ENCODE results near the gene CCDC167.

The CCDC167 gene

DNA sequence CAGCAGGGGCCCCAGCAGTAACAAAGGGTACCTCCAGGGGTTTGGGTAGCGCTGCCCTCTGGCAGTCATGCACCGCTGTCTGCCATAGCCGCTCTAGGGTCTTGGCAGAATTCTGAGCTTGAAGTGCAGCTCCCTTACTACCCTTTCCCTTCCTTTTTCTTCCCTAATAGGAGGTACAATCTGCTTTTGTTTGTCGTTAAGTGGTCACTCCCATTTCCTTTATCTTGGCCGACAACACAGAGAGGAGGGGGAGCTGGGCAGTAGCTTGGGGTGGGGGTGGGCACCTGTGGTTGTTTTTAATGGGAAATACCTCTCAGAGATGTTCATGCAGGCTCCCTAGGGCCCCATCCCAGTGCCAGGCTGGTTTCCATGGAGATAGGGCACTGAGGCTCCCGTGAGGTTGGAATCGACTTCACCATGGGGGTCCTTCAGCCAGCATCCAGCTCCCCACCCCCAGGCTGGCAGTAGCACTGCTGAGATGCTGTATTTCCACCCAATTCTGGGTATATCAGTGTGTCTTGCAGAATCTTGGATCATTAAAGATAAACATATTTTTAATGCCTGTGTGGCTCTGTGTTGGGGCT, 18.6 kb downstream of the CCDC167 start:
- Mint-ChIP-seq H3K4me1 (peaks cover 4% of the 10 kb centered on the region), H3K27ac (peak overlapping the region; percentile 79), H3K4me3 (no peak overlapping the region), H3K27me3 (no peaks in the 10 kb centered on the region), H3K9me3 (no peaks in the 10 kb centered on the region), H3K36me3 (peaks cover 3% of the 10 kb centered on the region)

DNA sequence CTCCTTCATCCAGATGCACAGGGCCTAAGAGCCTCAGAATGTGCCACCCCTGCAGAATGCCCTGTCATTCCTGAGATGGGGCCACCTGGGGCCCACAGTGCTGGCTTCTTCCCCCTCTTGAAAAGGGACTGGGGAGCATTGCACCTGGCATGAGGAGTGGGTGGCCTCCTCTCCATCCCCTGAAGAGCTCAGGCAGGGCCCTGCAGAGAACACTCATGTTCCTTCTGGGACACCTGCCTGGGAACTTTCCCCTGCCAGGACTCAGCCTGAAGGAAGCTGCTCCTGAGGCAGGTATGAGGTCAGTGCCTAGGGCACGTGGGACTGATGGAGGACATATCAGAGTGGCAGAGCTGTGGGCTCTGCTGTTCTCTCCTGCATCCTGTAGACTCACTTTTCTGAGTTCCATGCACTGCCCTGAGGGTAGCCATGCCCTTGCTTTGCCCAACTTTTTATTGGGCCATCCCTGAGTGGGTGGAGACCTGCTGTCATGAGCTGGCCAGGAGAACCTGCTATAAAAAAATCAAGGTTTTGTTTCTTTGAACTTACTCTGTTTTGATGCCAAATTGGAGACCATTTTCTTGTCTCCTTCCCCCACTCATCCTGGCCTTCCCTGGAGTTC, 19.5 kb downstream of the CCDC167 start:
- Mint-ChIP-seq H3K27ac (no peak overlapping the region), H3K27me3 (no peaks in the 10 kb centered on the region), H3K36me3 (peaks cover 3% of the 10 kb centered on the region), H3K4me3 (no peak overlapping the region), H3K4me1 (no peaks in the 10 kb centered on the region), H3K9me3 (no peaks in the 10 kb centered on the region)

DNA sequence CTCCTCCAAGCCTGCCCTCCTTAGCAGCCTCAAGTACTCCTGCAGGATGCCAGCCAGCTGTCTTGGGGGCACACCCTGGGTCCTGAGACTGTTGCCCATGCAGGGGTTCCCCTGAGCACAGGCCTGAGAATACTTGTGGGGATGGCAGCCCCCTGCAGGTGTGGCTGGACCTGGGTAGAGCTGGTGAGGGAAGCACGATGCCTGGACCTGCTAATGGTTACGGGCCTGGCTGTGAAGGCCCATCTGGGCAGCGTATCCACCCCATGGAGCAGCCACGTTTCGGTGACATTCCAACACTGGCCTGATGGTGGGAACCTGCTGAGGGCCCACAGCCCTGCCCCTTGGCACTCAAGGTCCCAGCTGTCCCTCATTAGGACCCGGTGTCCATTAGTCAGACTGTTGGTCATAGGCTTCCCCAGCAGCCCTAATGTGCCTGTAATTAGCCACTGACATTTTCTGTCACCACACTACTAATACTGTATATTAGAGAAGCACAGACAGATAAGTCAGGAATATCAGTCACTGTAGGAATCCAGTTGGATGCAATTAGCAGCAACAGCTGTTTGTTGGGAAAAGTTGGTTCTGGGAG, 20.3 kb downstream of the CCDC167 start:
- Mint-ChIP-seq H3K9me3 (no peaks in the 10 kb centered on the region), H3K36me3 (peaks cover 7% of the 10 kb centered on the region), H3K4me3 (no peak overlapping the region), H3K27ac (no peak overlapping the region), H3K4me1 (no peaks in the 10 kb centered on the region), H3K27me3 (no peaks in the 10 kb centered on the region)

DNA sequence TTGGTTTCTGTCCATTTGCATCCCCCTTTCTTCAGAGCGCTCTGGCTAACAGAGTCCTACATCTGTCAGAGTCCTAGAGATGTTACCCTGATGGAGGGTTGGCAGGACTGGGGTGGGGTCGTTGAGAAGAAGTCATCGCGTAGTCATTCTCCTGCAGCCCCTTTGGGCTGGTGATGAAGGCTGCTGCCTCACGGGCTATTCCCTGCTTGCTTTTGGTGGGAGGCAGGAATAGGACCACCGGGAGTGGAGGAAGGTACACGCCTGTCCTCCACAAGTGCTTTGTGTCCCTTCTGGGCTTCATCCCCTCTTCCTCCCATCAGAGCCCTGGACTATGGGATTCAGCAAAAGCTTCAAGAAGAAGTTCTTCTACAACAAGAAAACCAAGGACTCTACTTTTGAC, 20.9 kb downstream of the CCDC167 start:
- Mint-ChIP-seq H3K9me3 (no peaks in the 10 kb centered on the region), H3K27me3 (no peaks in the 10 kb centered on the region), H3K36me3 (peaks cover 10% of the 10 kb centered on the region), H3K27ac (no peak overlapping the region), H3K4me3 (no peak overlapping the region), H3K4me1 (no peaks in the 10 kb centered on the region)

DNA sequence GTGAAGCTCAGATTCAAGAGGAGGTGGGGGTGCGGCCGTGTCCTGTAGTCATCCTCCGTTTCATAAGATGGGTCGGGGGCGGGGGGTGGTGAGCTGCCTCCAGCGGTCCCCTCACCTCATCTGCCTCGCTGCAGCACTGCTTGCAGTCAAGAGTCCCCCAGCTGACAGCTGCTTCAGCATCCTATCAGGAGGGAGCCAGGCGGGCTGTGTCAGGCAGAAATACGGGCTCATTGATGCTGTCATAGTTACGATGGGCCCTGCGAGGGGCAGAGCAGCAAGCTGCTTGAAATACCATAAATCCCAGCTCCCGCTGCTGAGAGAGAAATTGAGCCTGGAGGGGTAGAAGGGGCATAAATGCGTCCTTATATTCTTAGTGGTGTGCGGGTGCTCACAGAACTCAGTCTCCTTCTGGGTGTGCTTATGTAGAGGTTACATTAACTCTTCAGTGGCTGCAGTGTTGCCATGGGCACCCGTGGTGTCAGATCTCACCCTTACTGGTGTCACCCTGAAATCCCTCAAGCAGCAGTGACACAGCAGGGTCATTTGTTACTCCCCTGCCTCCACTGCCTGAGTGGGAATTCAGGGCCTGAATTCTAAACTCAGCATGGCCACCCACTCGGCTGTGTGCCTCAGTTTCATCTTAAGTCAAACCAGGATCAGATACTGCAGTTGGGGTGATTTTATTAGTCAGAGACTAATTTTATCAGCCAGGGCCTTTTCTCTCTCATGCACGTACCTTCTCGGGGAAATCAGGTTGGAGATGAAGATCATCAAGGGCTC, 21.8 kb downstream of the CCDC167 start:
- no peaks in the 10 kb centered on the region for H3K27me3 Mint-ChIP-seq
- peaks cover 10% of the 10 kb centered on the region for H3K36me3 Mint-ChIP-seq
- no peaks in the 10 kb centered on the region for H3K9me3 Mint-ChIP-seq
- no peak overlapping the region for H3K4me3 Mint-ChIP-seq
- no peak overlapping the region for H3K27ac Mint-ChIP-seq
- no peaks in the 10 kb centered on the region for H3K4me1 Mint-ChIP-seq

DNA sequence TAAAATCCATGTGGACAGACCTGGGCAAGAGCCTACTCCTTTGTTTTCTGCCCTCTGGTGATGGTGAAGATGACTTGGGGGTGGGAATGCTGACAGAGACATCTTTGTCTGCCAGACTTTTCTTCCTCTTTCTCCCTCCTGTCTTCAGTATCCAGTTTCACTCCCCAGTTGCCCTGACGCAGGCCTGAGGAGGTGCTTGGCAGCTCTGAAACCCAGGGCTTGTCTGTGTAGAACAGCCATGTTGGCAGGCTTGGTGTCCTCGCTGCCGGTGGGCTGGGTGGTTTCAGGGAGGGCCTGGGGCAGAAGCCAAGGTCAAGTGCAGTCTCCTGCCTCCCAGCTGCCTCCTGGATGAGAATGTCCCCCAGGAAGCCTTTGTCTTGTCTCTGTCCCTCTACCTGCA, 22.5 kb downstream of the CCDC167 start:
- Mint-ChIP-seq H3K27ac (no peak overlapping the region), H3K27me3 (no peaks in the 10 kb centered on the region), H3K4me1 (no peaks in the 10 kb centered on the region), H3K4me3 (no peak overlapping the region), H3K9me3 (no peaks in the 10 kb centered on the region), H3K36me3 (peaks cover 8% of the 10 kb centered on the region)

DNA sequence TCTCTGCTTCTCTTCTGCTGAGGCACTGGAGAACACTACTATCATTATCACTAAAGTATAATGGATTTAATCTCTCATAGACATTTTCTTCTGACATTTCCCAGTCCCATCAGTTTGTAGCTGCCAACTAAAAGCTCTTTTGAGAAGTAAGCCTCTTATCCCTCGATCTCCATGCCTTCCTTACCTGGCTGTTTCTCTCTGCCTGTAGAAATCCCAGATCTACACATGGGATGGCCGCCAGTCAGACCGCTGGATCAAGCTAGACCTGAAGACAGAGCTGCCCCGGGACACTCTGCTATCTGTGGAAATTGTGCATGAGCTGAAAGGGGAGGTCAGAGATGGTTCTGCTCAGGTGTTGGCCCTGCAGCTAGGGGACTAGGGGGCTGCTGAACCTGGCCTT, 25.4 kb downstream of the CCDC167 start:
- no peaks in the 10 kb centered on the region for H3K27me3 Mint-ChIP-seq
- H3K9me3 Mint-ChIP-seq: no peaks in the 10 kb centered on the region
- peaks cover 4% of the 10 kb centered on the region for H3K4me1 Mint-ChIP-seq
- H3K36me3 Mint-ChIP-seq: peaks cover 10% of the 10 kb centered on the region
- no peak overlapping the region for H3K27ac Mint-ChIP-seq
- H3K4me3 Mint-ChIP-seq: no peak overlapping the region

DNA sequence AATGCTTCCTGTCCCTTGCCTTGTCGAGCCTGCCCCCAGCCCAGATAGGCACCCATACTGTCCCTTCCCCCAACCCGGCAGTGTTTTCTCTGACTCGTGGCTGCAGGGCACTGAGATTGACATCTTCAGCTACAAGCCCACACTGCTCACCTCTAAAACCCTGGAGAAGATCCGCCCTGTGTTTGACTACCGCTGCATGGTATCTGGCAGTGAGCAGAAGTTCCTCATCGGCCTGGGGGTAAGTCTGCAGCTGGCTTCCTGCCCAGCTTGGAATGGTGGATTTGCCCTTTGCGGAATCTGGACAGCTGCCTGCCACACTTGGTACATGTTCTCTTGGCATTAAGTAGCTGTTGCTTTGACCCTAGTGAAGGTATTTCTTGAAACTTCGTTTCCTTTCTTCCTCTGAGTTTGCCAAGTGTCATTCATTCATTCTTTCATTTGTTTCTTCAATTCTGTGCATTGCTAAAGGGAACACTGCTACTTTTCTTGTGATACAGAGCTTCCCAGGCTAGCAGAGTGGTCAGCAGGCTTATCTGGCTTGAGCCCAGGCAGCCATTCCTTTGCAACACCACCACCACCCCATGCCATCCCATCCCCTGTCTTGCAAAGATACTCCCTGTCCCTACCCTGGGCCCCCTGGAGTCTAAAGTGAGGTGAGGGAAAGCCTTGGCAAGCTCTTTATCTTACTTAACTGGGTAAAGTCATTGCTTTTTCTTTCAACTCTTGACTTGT, 26.2 kb downstream of the CCDC167 start:
- H3K4me1 Mint-ChIP-seq: peaks cover 4% of the 10 kb centered on the region
- peaks cover 10% of the 10 kb centered on the region for H3K36me3 Mint-ChIP-seq
- no peaks in the 10 kb centered on the region for H3K27me3 Mint-ChIP-seq
- H3K9me3 Mint-ChIP-seq: no peaks in the 10 kb centered on the region
- no peak overlapping the region for H3K27ac Mint-ChIP-seq
- no peak overlapping the region for H3K4me3 Mint-ChIP-seq

DNA sequence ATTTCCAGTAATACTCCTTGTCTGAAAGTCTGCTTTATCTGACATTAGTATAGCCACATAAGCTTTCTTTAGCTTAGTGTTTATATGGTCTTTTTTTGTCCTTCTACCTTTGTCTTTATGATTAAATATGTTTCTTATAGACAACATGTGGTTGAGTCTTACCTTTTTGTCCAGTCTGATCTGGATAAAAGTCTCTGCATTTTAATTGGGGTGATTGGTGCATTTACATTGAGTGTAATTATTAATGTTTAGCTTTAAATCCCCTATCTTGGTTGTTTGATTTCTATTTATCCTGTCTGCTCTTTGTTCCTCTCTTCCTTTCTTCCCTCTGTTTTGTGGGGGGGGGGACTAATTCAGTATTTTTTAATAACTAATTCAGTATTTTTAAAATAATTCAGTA, 32.0 kb downstream of the CCDC167 start:
- H3K4me3 Mint-ChIP-seq: no peak overlapping the region
- peaks cover 4% of the 10 kb centered on the region for H3K4me1 Mint-ChIP-seq
- no peaks in the 10 kb centered on the region for H3K27me3 Mint-ChIP-seq
- no peaks in the 10 kb centered on the region for H3K9me3 Mint-ChIP-seq
- no peak overlapping the region for H3K27ac Mint-ChIP-seq
- H3K36me3 Mint-ChIP-seq: peaks cover 26% of the 10 kb centered on the region

DNA sequence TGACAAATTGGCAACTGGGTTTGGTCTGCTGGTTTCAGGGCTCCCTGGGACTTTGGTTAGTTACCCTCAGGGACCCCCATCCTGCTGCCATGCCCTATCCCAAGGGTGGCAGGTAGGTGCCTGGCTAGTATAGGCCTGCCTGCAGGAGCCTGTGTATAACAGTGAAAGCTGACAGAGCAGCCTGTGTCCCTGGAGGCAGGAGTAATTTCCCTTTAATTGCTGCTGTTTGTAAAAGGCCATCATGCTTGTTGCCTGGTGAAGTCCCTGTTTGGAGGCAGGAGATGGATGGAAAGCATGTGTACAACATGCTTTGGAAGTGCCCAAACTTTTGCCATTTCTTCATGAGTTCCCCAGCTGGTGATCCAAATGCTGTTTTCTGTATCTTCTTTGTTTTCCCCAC, 36.6 kb downstream of the CCDC167 start:
- no peak overlapping the region for H3K27ac Mint-ChIP-seq

DNA sequence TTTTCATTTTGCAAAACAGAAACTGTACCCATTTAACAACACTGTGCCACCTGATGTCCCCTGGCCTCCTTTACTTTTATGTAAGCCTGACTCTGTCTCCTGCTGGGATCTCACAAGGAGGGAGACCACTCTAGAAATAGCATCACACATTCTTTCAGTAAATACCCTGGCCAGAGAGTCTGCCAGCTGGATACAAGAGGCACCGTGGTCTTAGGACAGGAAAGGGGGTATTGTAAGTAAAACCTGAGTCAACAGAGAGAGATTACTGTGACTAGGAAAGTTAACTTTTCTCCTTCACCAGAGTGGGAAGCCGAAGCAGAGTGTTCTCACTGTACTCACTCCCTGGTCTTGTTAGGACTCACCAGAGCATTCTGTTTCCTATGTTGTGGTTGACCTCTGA, 38.9 kb downstream of the CCDC167 start:
- H3K4me1 Mint-ChIP-seq: no peaks in the 10 kb centered on the region
- H3K4me3 Mint-ChIP-seq: no peak overlapping the region
- no peak overlapping the region for H3K27ac Mint-ChIP-seq
- peaks cover 25% of the 10 kb centered on the region for H3K36me3 Mint-ChIP-seq
- no peaks in the 10 kb centered on the region for H3K27me3 Mint-ChIP-seq
- no peaks in the 10 kb centered on the region for H3K9me3 Mint-ChIP-seq

More for the DNA sequence above, 36.6 kb downstream of the CCDC167 start:
- Mint-ChIP-seq H3K27me3 (no peaks in the 10 kb centered on the region), H3K9me3 (no peaks in the 10 kb centered on the region), H3K4me1 (no peaks in the 10 kb centered on the region), H3K36me3 (peaks cover 33% of the 10 kb centered on the region), H3K4me3 (no peak overlapping the region)

DNA sequence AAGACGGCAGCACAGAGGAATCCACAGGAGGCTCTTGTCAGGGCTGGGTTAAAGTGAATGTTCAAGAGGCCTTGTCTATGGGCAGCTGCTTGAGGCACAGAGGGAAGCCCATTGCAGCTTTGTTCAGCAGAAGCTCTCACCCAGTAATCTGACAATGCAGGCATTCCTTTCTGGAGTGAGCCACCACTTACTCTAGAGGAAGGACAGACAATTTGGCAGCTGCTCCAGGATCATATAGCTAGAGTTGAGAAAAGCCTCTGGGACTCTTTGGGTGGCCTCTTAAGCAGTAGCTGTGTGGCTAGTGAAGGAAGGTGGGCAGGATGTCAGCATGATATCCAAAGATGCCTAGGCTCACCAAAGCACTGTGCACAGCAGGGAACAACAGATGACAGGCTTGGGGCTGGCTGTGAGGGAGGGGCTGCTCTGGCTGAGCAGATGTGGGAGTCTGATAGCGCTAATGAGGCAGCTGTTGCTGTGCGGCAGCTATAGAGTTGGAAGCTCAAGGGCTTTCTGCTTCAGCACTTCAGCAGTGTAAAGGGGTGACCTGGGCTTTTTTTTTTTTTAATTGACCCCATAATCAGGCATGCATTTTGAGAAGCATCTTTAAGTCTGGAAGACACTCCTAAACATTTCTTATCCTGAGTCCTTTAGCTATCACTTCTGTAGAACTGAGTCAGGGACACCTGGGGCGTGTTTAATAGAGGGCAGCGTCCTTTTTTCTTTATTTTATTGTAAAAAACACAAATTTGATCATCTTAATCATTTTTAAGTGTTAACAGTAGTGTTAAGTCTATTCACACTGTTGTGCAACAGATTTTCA, 39.5 kb downstream of the CCDC167 start:
- Mint-ChIP-seq H3K27ac (no peak overlapping the region), H3K9me3 (no peaks in the 10 kb centered on the region), H3K27me3 (no peaks in the 10 kb centered on the region), H3K4me1 (no peaks in the 10 kb centered on the region), H3K36me3 (peaks cover 23% of the 10 kb centered on the region), H3K4me3 (no peak overlapping the region)

DNA sequence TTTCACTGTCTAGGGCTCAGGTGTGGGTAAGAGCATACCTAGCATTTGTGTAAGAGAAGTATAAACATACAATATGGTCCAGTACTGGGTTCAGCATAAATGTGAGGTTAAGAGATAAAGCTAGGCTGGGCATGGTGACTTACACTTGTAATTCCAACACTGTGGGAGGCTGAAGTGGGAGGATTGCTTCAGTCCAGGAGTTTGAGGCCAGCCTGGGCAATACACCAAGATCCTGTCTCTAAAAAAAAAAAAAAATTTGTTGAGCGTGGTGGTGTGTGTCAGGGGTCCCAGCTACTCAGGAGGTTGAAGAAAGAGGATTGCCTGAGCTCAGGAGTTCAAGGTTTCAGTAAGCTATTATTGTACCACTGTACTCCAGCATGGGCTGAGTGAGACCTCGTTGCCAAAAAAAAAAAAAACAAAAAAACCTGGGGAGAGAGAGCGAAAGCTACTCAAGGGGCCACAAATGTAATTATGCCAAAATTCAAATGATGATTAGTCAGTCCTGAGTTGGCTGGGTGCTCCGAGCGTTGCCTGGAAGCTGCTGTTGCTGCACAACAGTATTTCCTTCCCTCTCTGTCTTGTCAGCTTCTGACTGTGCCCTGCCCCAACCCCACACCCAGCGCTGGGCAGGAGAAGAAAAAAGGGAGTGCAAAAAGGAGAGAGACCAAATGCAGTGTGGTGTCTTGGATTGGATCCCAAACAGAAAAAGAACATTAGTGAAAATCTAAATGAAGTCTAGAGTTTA, 42.7 kb downstream of the CCDC167 start:
- Mint-ChIP-seq H3K4me1 (no peaks in the 10 kb centered on the region), H3K27me3 (no peaks in the 10 kb centered on the region), H3K27ac (peak overlapping the region; percentile 17), H3K4me3 (no peak overlapping the region), H3K36me3 (peaks cover 8% of the 10 kb centered on the region), H3K9me3 (no peaks in the 10 kb centered on the region)

DNA sequence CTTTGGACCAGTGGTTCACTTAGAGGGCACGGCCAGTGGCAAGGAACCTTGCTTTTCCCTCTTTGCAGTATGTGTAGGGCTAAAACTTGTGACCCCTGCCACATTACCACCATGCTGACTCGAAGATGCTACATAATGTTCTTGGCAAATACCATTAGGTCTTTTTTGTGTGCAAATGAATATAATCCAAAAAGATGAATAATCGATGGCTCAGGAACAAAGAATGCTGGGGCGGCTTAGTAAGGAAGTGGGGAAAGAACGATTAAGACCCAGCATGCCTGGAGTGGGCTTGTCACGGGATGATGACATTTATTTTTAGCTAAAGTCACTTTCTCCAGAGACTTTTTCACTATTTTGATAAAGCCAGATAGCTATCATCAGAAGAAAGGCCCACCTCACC, 43.6 kb downstream of the CCDC167 start:
- no peak overlapping the region for H3K27ac Mint-ChIP-seq
- H3K27me3 Mint-ChIP-seq: no peaks in the 10 kb centered on the region
- no peaks in the 10 kb centered on the region for H3K4me1 Mint-ChIP-seq
- H3K9me3 Mint-ChIP-seq: no peaks in the 10 kb centered on the region
- peaks cover 13% of the 10 kb centered on the region for H3K36me3 Mint-ChIP-seq
- H3K4me3 Mint-ChIP-seq: no peak overlapping the region

Data from activated naive CD4-positive, alpha-beta T cell treated with anti-CD3 and anti-CD28 coated beads, Interleukin-2, amount 50 U/mL, for 24 hours (primary cell).